ENCODE results near the gene DAPL1. TPM values are rescaled to one million over a fixed set of nuclear protein-coding genes. Genes with fewer than 3 reads are reported as not detected.

Gene DAPL1
- total RNA-seq, 2 experiments from 2014 or later: not detected

- CTCF ChIA-PET: no interaction called here
- no peak for DNase-seq
- H3K4me3 Mint-ChIP-seq: no peak overlapping the region
- H3K27ac Mint-ChIP-seq: no peak overlapping the region
- H3K36me3 Mint-ChIP-seq (ENCODE audit: low read depth): no peaks in the 10 kb centered on the region
- H3K27me3 Mint-ChIP-seq: peaks cover 20% of the 10 kb centered on the region
- no peaks in the 10 kb centered on the region for H3K9me3 Mint-ChIP-seq
- POLR2A ChIA-PET: no interaction called here
- no peaks in the 10 kb centered on the region for H3K4me1 Mint-ChIP-seq
Measured at GRCh38 chr2:158815166-158815565, 20.0 kb downstream of the DAPL1 start.

GRCh38 chr2:158815658-158816057 is 20.5 kb downstream of the DAPL1 start:
- peaks cover 20% of the 10 kb centered on the region for H3K27me3 Mint-ChIP-seq
- POLR2A ChIA-PET: no interaction called here
- no peaks in the 10 kb centered on the region for H3K4me1 Mint-ChIP-seq
- DNase-seq: no peak
- CTCF ChIA-PET: no interaction called here
- no peak overlapping the region for H3K27ac Mint-ChIP-seq
- no peaks in the 10 kb centered on the region for H3K9me3 Mint-ChIP-seq
- H3K36me3 Mint-ChIP-seq (ENCODE audit: low read depth): no peaks in the 10 kb centered on the region
- no peak overlapping the region for H3K4me3 Mint-ChIP-seq

GRCh38 chr2:158817588-158817987 is 22.5 kb downstream of the DAPL1 start:
- H3K36me3 Mint-ChIP-seq (ENCODE audit: low read depth): no peaks in the 10 kb centered on the region
- H3K27ac Mint-ChIP-seq: no peak overlapping the region
- H3K4me3 Mint-ChIP-seq: no peak overlapping the region
- no peaks in the 10 kb centered on the region for H3K9me3 Mint-ChIP-seq
- H3K27me3 Mint-ChIP-seq: peaks cover 16% of the 10 kb centered on the region
- CTCF ChIA-PET: no interaction called here
- H3K4me1 Mint-ChIP-seq: no peaks in the 10 kb centered on the region
- POLR2A ChIA-PET: no interaction called here
- no peak for DNase-seq

GRCh38 chr2:158818511-158818910 is 23.4 kb downstream of the DAPL1 start:
- Mint-ChIP-seq H3K9me3 (no peaks in the 10 kb centered on the region), H3K36me3 (ENCODE audit: low read depth) (no peaks in the 10 kb centered on the region), H3K27ac (no peak overlapping the region), H3K4me3 (no peak overlapping the region), H3K27me3 (peaks cover 13% of the 10 kb centered on the region), H3K4me1 (no peaks in the 10 kb centered on the region)
- POLR2A ChIA-PET: no interaction called here
- DNase-seq: no peak
- CTCF ChIA-PET: no interaction called here

DNA sequence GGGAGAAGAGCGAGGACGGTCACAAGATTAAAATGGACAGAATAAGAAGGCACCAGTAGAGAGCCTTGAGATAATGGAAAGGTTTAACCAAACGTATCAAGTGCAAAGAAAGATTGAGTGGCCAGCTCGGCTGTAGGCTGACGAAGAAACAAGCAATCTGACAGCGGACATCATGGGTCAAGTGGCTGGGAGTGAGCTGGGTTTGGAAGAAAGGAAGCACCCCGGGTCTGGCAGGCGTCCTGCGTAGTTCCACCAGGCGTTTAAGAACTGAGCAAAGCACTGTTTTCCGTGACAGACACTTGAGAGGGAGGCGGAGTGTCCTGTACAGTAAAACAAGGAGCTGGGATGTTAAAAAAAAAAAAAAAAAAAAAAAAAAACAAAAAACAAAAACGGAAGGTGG is 27.1 kb downstream of the DAPL1 start:
- H3K27me3 Mint-ChIP-seq: peaks cover 5% of the 10 kb centered on the region
- ChIA-PET POLR2A (no interaction called here), CTCF (no interaction called here)
- H3K4me3 Mint-ChIP-seq: no peak overlapping the region
- no peaks in the 10 kb centered on the region for H3K36me3 Mint-ChIP-seq (ENCODE audit: low read depth)
- no peaks in the 10 kb centered on the region for H3K4me1 Mint-ChIP-seq
- DNase-seq: no peak
- H3K9me3 Mint-ChIP-seq: no peaks in the 10 kb centered on the region
- no peak overlapping the region for H3K27ac Mint-ChIP-seq

GRCh38 chr2:158823486-158824237 is 28.5 kb downstream of the DAPL1 start:
- Mint-ChIP-seq H3K4me3 (no peak overlapping the region), H3K4me1 (no peaks in the 10 kb centered on the region), H3K27me3 (peaks cover 6% of the 10 kb centered on the region), H3K36me3 (ENCODE audit: low read depth) (no peaks in the 10 kb centered on the region), H3K9me3 (no peaks in the 10 kb centered on the region), H3K27ac (no peak overlapping the region)
- CTCF ChIA-PET: no interaction called here
- DNase-seq: no peak
- POLR2A ChIA-PET: no interaction called here

- POLR2A ChIA-PET: no interaction called here
- H3K27ac Mint-ChIP-seq: no peak overlapping the region
Measured at GRCh38 chr2:158825021-158825420, 29.9 kb downstream of the DAPL1 start.

GRCh38 chr2:158826965-158827364 is 31.8 kb downstream of the DAPL1 start:
- Mint-ChIP-seq H3K4me1 (no peaks in the 10 kb centered on the region), H3K9me3 (no peaks in the 10 kb centered on the region), H3K4me3 (no peak overlapping the region), H3K27me3 (peaks cover 8% of the 10 kb centered on the region), H3K36me3 (ENCODE audit: low read depth) (no peaks in the 10 kb centered on the region), H3K27ac (no peak overlapping the region)
- DNase-seq: no peak
- CTCF ChIA-PET: no interaction called here
- POLR2A ChIA-PET: no interaction called here

More at GRCh38 chr2:158825021-158825420, 29.9 kb downstream of the DAPL1 start:
- H3K36me3 Mint-ChIP-seq (ENCODE audit: low read depth): no peaks in the 10 kb centered on the region
- H3K4me3 Mint-ChIP-seq: no peak overlapping the region
- CTCF ChIA-PET: no interaction called here
- no peaks in the 10 kb centered on the region for H3K4me1 Mint-ChIP-seq
- no peak for DNase-seq
- peaks cover 8% of the 10 kb centered on the region for H3K27me3 Mint-ChIP-seq
- no peaks in the 10 kb centered on the region for H3K9me3 Mint-ChIP-seq

- POLR2A ChIA-PET: no interaction called here
- H3K27me3 Mint-ChIP-seq: peaks cover 8% of the 10 kb centered on the region
- no peaks in the 10 kb centered on the region for H3K4me1 Mint-ChIP-seq
- H3K9me3 Mint-ChIP-seq: no peaks in the 10 kb centered on the region
- DNase-seq: no peak
- CTCF ChIA-PET: no interaction called here
- H3K27ac Mint-ChIP-seq: no peak overlapping the region
- H3K36me3 Mint-ChIP-seq (ENCODE audit: low read depth): no peaks in the 10 kb centered on the region
- no peak overlapping the region for H3K4me3 Mint-ChIP-seq
Measured at GRCh38 chr2:158828378-158829164, 33.5 kb downstream of the DAPL1 start.

- DNase-seq: no peak
- POLR2A ChIA-PET: no interaction called here
- H3K4me3 Mint-ChIP-seq: no peak overlapping the region
- H3K27ac Mint-ChIP-seq: no peak overlapping the region
- H3K27me3 Mint-ChIP-seq: peaks cover 8% of the 10 kb centered on the region
- no peaks in the 10 kb centered on the region for H3K9me3 Mint-ChIP-seq
- H3K36me3 Mint-ChIP-seq (ENCODE audit: low read depth): no peaks in the 10 kb centered on the region
- no peaks in the 10 kb centered on the region for H3K4me1 Mint-ChIP-seq
- CTCF ChIA-PET: no interaction called here
Measured at GRCh38 chr2:158829167-158829566, 34.0 kb downstream of the DAPL1 start.

GRCh38 chr2:158830201-158830600 is 35.1 kb downstream of the DAPL1 start:
- CTCF ChIA-PET: no interaction called here
- H3K4me3 Mint-ChIP-seq: no peak overlapping the region
- POLR2A ChIA-PET: no interaction called here

DNA sequence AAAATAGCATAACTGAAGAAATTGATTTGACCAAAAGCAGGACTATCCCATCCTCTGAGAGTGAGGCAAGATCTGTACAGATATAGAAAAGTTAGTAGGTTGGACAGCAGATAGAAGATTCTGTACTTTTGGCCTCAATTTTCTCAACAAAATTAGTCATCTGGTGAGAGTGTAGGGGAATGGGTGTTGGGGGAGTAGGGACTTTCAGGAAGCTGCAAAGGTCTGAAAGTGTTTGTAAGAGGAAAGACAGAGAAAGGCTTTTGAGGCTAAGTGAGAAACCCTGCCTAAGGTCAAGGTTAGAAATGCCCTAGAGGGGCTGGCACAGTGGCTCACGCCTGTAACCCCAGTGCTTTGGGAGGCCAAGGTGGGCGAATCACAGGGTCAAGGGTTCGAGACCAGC is 40.3 kb downstream of the DAPL1 start:
- Mint-ChIP-seq H3K4me1 (no peaks in the 10 kb centered on the region), H3K27ac (no peak overlapping the region), H3K4me3 (no peak overlapping the region), H3K36me3 (ENCODE audit: low read depth) (no peaks in the 10 kb centered on the region), H3K27me3 (no peaks in the 10 kb centered on the region), H3K9me3 (no peaks in the 10 kb centered on the region)
- CTCF ChIA-PET: no interaction called here
- DNase-seq: no peak
- POLR2A ChIA-PET: no interaction called here

More at GRCh38 chr2:158830201-158830600, 35.1 kb downstream of the DAPL1 start:
- no peaks in the 10 kb centered on the region for H3K9me3 Mint-ChIP-seq
- no peak for DNase-seq
- no peak overlapping the region for H3K27ac Mint-ChIP-seq
- H3K4me1 Mint-ChIP-seq: no peaks in the 10 kb centered on the region
- no peaks in the 10 kb centered on the region for H3K36me3 Mint-ChIP-seq (ENCODE audit: low read depth)
- H3K27me3 Mint-ChIP-seq: peaks cover 8% of the 10 kb centered on the region

DNA sequence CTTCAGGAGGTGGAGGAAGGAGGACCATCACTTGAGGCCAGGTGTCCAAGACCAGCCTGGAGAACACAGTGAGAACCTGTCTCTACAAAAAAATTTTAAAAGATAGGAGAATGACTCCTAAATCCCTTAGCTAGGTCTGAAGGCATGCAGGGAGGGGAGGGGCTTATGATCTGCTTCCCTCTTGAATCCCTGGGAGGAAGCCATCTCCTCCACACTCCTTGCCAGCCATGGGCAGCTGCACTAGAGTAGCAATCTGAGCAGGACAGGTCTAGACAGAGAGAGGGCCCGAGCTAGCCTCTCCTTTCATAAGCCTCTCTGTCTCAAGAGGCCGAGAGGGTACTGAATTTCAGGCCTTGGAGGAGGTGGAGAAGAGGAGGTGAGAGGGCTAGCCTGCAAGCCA is 42.5 kb downstream of the DAPL1 start:
- H3K4me1 Mint-ChIP-seq: no peaks in the 10 kb centered on the region
- no peak for DNase-seq
- H3K27ac Mint-ChIP-seq: no peak overlapping the region
- H3K27me3 Mint-ChIP-seq: no peaks in the 10 kb centered on the region
- H3K4me3 Mint-ChIP-seq: no peak overlapping the region
- ChIA-PET CTCF (interaction anchor here (0.6 kb wide), 1 partner anchor 884 kb away, joined by 3 read pairs; no protein-coding TSS in a partner anchor), POLR2A (no interaction called here)
- no peaks in the 10 kb centered on the region for H3K36me3 Mint-ChIP-seq (ENCODE audit: low read depth)
- no peaks in the 10 kb centered on the region for H3K9me3 Mint-ChIP-seq

DNA sequence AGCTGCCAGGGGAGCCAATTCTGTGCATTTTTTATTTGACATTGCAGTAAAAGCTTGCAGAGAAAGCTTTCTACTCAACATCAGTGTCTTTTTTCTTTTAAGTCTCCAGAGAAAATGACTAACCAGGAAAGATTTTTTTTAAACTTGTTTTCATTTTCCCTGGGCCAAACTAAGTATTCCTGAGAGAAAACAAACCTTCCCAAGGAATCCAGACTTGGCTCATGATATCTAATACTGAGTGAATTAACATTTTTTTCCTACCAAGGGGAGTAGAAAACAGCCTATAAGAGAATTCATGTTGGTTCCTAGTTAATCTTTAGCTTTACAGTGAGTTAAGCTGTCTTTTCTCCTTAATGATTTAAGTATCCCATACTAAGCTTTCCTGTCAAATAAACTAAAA is 46.7 kb downstream of the DAPL1 start:
- no peak overlapping the region for H3K27ac Mint-ChIP-seq
- POLR2A ChIA-PET: no interaction called here
- CTCF ChIA-PET: interaction anchor here (0.6 kb wide), 1 partner anchor 889 kb away, joined by 3 read pairs; no protein-coding TSS in a partner anchor
- H3K4me3 Mint-ChIP-seq: no peak overlapping the region
- no peak for DNase-seq
- H3K9me3 Mint-ChIP-seq: no peaks in the 10 kb centered on the region
- peaks cover 3% of the 10 kb centered on the region for H3K27me3 Mint-ChIP-seq
- H3K36me3 Mint-ChIP-seq (ENCODE audit: low read depth): no peaks in the 10 kb centered on the region
- H3K4me1 Mint-ChIP-seq: no peaks in the 10 kb centered on the region

Data from activated CD4-positive, alpha-beta T cell treated with anti-CD3 and anti-CD28 coated beads, Interleukin-2, amount 10 ng/mL, durations not matched to agents 7 days and 5 days (primary cell).